Neuronal stem cell (in vitro differentiated cells): ENCODE results near the gene FAM3A.

Experiments
- DNase-seq: peaks from one replicate; pipeline ENCODE4 v3.0.0-alpha.2; 2013; ENCODE audit warnings: low spot score
- H2AFZ ChIP-seq: one replicate; pipeline ENCODE4 v1.6.1; 2013; ENCODE audit warnings: mild to moderate bottlenecking, low read length, inconsistent platforms
- H2AK5ac ChIP-seq: 2 replicates; pipeline ENCODE4 v1.6.1; 2013; ENCODE audit warnings: low read depth, mild to moderate bottlenecking, inconsistent platforms, low read length, moderate library complexity, mixed read lengths
- H2BK120ac ChIP-seq: 2 replicates; pipeline ENCODE4 v1.6.1; 2013; ENCODE audit warnings: low read depth, mild to moderate bottlenecking, inconsistent platforms, low read length, moderate library complexity, mixed read lengths
- H2BK12ac ChIP-seq: one replicate; pipeline ENCODE4 v1.6.1; 2013; ENCODE audit warnings: low read length, inconsistent platforms
- H2BK15ac ChIP-seq: 2 replicates; pipeline ENCODE4 v1.6.1; 2013; ENCODE audit warnings: mild to moderate bottlenecking, low read length, inconsistent platforms, mixed read lengths
- H2BK5ac ChIP-seq: one replicate; pipeline ENCODE4 v1.6.1; 2013; ENCODE audit warnings: inconsistent platforms, mild to moderate bottlenecking, low read length, moderate library complexity
- H3K14ac ChIP-seq: one replicate; pipeline ENCODE4 v1.6.1; 2013; ENCODE audit warnings: low read length, inconsistent platforms
- H3K18ac ChIP-seq: 2 replicates; pipeline ENCODE4 v1.6.1; 2013; ENCODE audit warnings: low read length, inconsistent platforms
- H3K23ac ChIP-seq: 2 replicates; pipeline ENCODE4 v1.6.1; 2013; ENCODE audit warnings: low read depth, mild to moderate bottlenecking, mixed read lengths, low read length, inconsistent platforms; ENCODE audit not compliant: poor library complexity
- H3K27ac ChIP-seq: replicated peaks from 3 replicates; pipeline ENCODE4 v1.5.1; 2013; ENCODE audit warnings: low read length, inconsistent platforms
- H3K27me3 ChIP-seq, 3 experiments: 2 replicates each; pipeline ENCODE4 v1.6.1; 2013; ENCODE audit warnings: low read length in 3 of 3, mild to moderate bottlenecking in 2 of 3, inconsistent platforms in 1 of 3, low read depth in 1 of 3, mixed read lengths in 1 of 3, moderate library complexity in 1 of 3; ENCODE audit not compliant: control insufficient read depth in 3 of 3, insufficient read depth in 3 of 3
- H3K36me3 ChIP-seq, 2 donors: replicated peaks in 1 of 2; 2 replicates each; pipeline ENCODE4 v1.6.1; 2013; ENCODE audit warnings: low read length in 2 of 2; ENCODE audit not compliant: control insufficient read depth in 2 of 2, insufficient read depth in 2 of 2
- H3K4ac ChIP-seq: 2 replicates; pipeline ENCODE4 v1.6.1; 2013; ENCODE audit warnings: inconsistent platforms, mild to moderate bottlenecking, low read length, moderate library complexity
- H3K4me1 ChIP-seq, 2 donors: 1 replicate in 1 of 2; 2 replicates in 1 of 2; pipeline ENCODE4 v1.6.1; 2013; ENCODE audit warnings: low read length in 2 of 2, low read depth in 1 of 2; ENCODE audit not compliant: control insufficient read depth in 2 of 2, insufficient read depth in 1 of 2
- H3K4me2 ChIP-seq: one replicate; pipeline ENCODE4 v1.6.1; 2013; ENCODE audit warnings: mild to moderate bottlenecking, low read length, inconsistent platforms; ENCODE audit not compliant: insufficient read depth, poor library complexity, severe bottlenecking
- H3K4me3 ChIP-seq, 2 donors: 2 replicates each; pipeline ENCODE4 v1.5.1; 2013; ENCODE audit warnings: low read length in 2 of 2, mild to moderate bottlenecking in 2 of 2, inconsistent platforms in 1 of 2, moderate library complexity in 1 of 2
- H3K79me1 ChIP-seq: one replicate; pipeline ENCODE4 v1.6.1; 2013; ENCODE audit warnings: low read depth, mild to moderate bottlenecking, inconsistent platforms, low read length, moderate library complexity
- H3K9ac ChIP-seq: one replicate; pipeline ENCODE4 v1.6.1; 2013; ENCODE audit warnings: mild to moderate bottlenecking, low read depth, low read length, inconsistent platforms; ENCODE audit not compliant: poor library complexity
- H3K9me3 ChIP-seq, 2 donors: replicated peaks in 1 of 2; 2 replicates each; pipeline versions ENCODE3 to v1.6.1; 2013; ENCODE audit warnings: low read length in 2 of 2, mild to moderate bottlenecking in 2 of 2, inconsistent platforms in 1 of 2, low read depth in 1 of 2, mixed read lengths in 1 of 2, moderate library complexity in 1 of 2; ENCODE audit not compliant: control insufficient read depth in 2 of 2, insufficient read depth in 1 of 2
- H4K8ac ChIP-seq: one replicate; pipeline ENCODE4 v1.6.1; 2013; ENCODE audit warnings: low read depth, mild to moderate bottlenecking, inconsistent platforms, low read length, moderate library complexity
- H4K91ac ChIP-seq: one replicate; pipeline ENCODE4 v1.6.1; 2013; ENCODE audit warnings: low read length, low read depth, mild to moderate bottlenecking, inconsistent platforms; ENCODE audit not compliant: poor library complexity
- WGBS, 2 donors: extraction: QIAGEN DNeasy Blood & Tissue Kit; methylation state at CpG; one replicate each; pipeline ENCODE4 v1.1.7; 2013; ENCODE audit warnings: missing lambda C conversion rate in 2 of 2, mixed read lengths in 1 of 2; ENCODE audit not compliant: insufficient read length in 2 of 2, insufficient replicate concordance in 1 of 2; ENCODE audit errors: extremely low coverage in 2 of 2; 5-methylcytosine and 5-hydroxymethylcytosine counted together

FAM3A gene

DNA sequence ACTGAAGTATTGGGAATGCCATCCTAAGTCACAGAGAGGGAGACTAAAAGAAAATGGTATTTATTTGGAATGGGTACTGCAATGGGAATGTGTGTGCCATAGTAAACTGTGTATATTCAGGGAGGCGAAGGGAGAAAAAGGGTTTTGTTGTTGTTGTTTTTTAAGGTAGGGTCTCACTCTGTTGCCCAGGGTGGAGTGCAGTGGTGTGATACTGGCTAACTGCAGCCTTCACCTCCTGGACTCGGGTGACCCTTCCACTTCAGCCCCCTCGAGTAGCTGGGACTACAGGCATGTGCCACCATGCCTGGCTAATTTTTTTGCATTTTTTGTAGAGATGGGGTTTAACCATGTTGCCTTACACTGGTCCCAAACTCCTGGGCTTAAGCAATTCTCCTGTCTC is 21.3 kb downstream of the FAM3A start:
- Histone ChIP-seq H4K91ac (no peak overlapping the region), H3K9ac (no peak overlapping the region), H2AK5ac (no peak overlapping the region), H2BK5ac (no peak overlapping the region), H3K4ac (no peak overlapping the region), H4K8ac (no peak overlapping the region), H3K18ac (no peak overlapping the region), H3K36me3 (no peaks in the 10 kb centered on the region), H3K23ac (no peak overlapping the region), H2BK15ac (no peak overlapping the region), H3K4me2 (no peak overlapping the region), H3K27ac (no peak overlapping the region), H3K4me3 (no peak overlapping the region), H2BK120ac (no peak overlapping the region), H3K14ac (no peak overlapping the region), H3K79me1 (no peaks in the 10 kb centered on the region), H2AFZ (no peak overlapping the region), H2BK12ac (no peak overlapping the region), H3K27me3 (no peaks in the 10 kb centered on the region), H3K9me3 (no peaks in the 10 kb centered on the region), H3K4me1 (peaks cover 0 to 1% of the 10 kb centered on the region in 2 donors)
- no peak for DNase-seq
- WGBS, 2 donors: no CpG with 5 or more reads among the region's 3 CpGs

DNA sequence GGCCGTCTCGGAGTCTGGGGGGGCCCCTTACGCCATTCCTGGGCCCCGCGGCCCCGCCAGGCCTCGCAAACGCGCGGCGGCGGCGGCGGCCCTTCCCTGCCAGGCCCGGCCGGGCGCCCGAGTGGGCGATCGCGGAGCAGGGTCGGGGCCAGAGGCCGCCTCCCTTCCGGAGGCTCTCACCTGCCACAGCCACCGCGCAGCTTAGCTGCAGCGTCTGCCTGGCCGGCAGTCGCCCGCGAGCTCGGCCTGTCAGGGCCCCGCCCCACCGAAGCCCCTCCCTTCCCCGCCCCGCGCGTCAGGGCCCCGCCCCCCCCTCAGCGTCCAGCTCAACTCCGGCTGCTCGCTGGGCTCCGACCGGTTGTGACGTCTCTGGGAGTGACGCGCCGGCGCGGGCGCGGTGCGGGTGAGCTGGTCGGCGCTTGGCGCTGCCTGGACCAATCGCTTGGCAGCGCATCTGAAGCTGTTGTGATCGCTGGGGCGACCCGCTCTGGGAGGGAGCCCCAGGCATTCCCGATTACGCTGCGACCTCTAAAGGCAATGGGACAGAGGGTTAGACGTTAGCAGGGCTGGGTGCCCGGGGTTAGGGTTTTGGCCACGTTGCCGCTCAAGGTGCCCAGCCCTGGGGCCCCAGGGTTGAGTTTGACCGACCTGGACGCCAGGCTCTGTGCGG is 25.5 kb downstream of the FAM3A start, which contains the start of gene SLC10A3:
Gene SLC10A3 (minus strand): TSS at position 216 of the 670 bp plus-strand sequence. CDS start 1,689 bp downstream, outside the sequence.
- H3K36me3 ChIP-seq: peaks cover 0 to 8% of the 10 kb centered on the region in 2 donors
- no CpG with 5 or more reads among the region's 71 CpGs for WGBS, 2 donors

GRCh38 chrX:154490021-154490413 is 26.0 kb downstream of the FAM3A start:
- H3K23ac ChIP-seq: no peak overlapping the region
- peaks cover 4% of the 10 kb centered on the region for H3K79me1 ChIP-seq
- H3K4ac ChIP-seq: no peak overlapping the region
- no peaks in the 10 kb centered on the region for H3K9me3 ChIP-seq
- DNase-seq: no peak
- H4K8ac ChIP-seq: no peak overlapping the region
- H3K27ac ChIP-seq: no peak overlapping the region
- no peak overlapping the region for H2AK5ac ChIP-seq
- peak overlapping the region; percentile 57 to 77 for H3K4me3 ChIP-seq
- H2BK5ac ChIP-seq: no peak overlapping the region
- H3K36me3 ChIP-seq: peaks cover under 1 to 8% of the 10 kb centered on the region in 2 donors
- H2BK12ac ChIP-seq: no peak overlapping the region
- no peak overlapping the region for H4K91ac ChIP-seq
- H3K14ac ChIP-seq: no peak overlapping the region
- peak overlapping the region; percentile 70 for H2AFZ ChIP-seq
- no peak overlapping the region for H2BK15ac ChIP-seq
- WGBS, 2 donors: no CpG with 5 or more reads among the region's 19 CpGs
- H3K4me2 ChIP-seq: peak overlapping the region; percentile 80
- H3K27me3 ChIP-seq: no peaks in the 10 kb centered on the region
- peak overlapping the region; percentile 63 for H3K9ac ChIP-seq
- peaks cover 0 to 4% of the 10 kb centered on the region in 2 donors for H3K4me1 ChIP-seq
- H2BK120ac ChIP-seq: no peak overlapping the region
- peak overlapping the region; percentile 71 for H3K18ac ChIP-seq

More for the DNA sequence above, 25.5 kb downstream of the FAM3A start, which contains the start of gene SLC10A3:
- peak within 1 kb of the TSS; percentile 38 for H3K14ac ChIP-seq
- H3K23ac ChIP-seq: no peak within 1 kb of the TSS
- H3K4me2 ChIP-seq: peak within 1 kb of the TSS; percentile 80
- H4K8ac ChIP-seq: no peak within 1 kb of the TSS
- H4K91ac ChIP-seq: no peak within 1 kb of the TSS
- no peak within 1 kb of the TSS for H2AK5ac ChIP-seq
- peaks cover 0 to 4% of the 10 kb centered on the region in 2 donors for H3K4me1 ChIP-seq
- H2BK120ac ChIP-seq: no peak within 1 kb of the TSS
- H2AFZ ChIP-seq: peak within 1 kb of the TSS; percentile 87
- H3K18ac ChIP-seq: peak within 1 kb of the TSS; percentile 83
- no peaks in the 10 kb centered on the region for H3K79me1 ChIP-seq
- H2BK12ac ChIP-seq: no peak within 1 kb of the TSS
- H3K27me3 ChIP-seq: no peaks in the 10 kb centered on the region
- H2BK5ac ChIP-seq: no peak within 1 kb of the TSS
- peak; percentile 86 for DNase-seq
- peak within 1 kb of the TSS; percentile 63 for H3K9ac ChIP-seq
- H3K9me3 ChIP-seq: no peaks in the 10 kb centered on the region
- H3K4ac ChIP-seq: no peak within 1 kb of the TSS
- H3K27ac ChIP-seq: peak within 1 kb of the TSS; percentile 70
- H2BK15ac ChIP-seq: no peak within 1 kb of the TSS
- H3K4me3 ChIP-seq: peak within 1 kb of the TSS; percentile 57 to 84

DNA sequence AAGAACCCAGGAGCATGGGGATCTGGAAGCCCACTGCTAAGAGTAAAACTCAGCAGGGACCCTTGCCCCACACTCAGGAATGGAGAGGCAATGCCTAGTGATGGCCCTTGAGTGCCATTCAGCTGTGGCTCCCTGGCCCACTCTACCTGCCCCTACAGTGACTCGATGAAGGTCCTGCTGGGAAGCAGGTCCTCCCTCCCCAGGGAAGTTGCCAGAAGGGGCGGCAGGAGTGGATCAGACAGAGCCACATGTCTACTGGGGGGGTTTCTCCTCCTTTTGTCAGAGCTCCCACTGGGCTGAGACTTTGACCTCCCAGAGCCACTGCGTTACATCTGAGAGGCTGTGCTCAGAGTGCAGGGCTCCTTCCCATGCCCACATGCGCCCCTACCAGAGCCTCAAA is 26.9 kb downstream of the FAM3A start:
- Histone ChIP-seq H2BK15ac (no peak overlapping the region), H3K4me3 (peak overlapping the region in 1 of 2 donors; percentile 6), H3K9ac (no peak overlapping the region), H2AFZ (no peak overlapping the region), H3K79me1 (peaks cover 7% of the 10 kb centered on the region), H2AK5ac (no peak overlapping the region), H3K4ac (no peak overlapping the region), H2BK12ac (no peak overlapping the region), H3K4me2 (no peak overlapping the region), H3K9me3 (no peaks in the 10 kb centered on the region), H3K14ac (no peak overlapping the region), H4K8ac (no peak overlapping the region), H3K4me1 (peaks cover 0 to 4% of the 10 kb centered on the region in 2 donors), H2BK5ac (no peak overlapping the region), H3K18ac (no peak overlapping the region), H3K27me3 (no peaks in the 10 kb centered on the region), H3K23ac (no peak overlapping the region), H4K91ac (no peak overlapping the region), H2BK120ac (no peak overlapping the region), H3K36me3 (peaks cover 3 to 8% of the 10 kb centered on the region in 2 donors), H3K27ac (no peak overlapping the region)
- no CpG with 5 or more reads among the region's 4 CpGs for WGBS, 2 donors
- DNase-seq: no peak
